GM21367 (cell line): ENCODE data around the gene RCAN2.

Source experiments
- ATAC-seq: cut with Tn5 transposase; IDR thresholded peaks from one replicate; pipeline ENCODE4 v1.9.1; 2021; ENCODE audit not compliant: unreplicated experiment

The RCAN2 gene

DNA sequence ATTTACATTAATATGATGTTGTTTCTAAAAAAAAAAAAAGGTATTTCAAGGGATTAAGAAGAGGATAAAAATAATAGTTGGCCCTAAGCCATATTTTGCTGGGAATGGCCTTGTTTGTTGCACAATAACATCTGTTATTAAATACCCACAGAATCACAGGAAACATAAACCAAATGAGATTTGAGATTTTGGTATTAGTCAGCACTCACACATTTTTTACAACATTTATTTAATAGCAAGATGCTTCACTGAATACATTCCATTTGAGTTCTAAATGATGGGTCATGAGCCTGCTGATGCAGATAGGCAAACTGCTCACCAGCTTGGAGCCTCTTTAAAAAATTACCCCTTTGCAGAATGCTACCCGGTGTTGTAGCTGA, 227.6 kb downstream of the RCAN2 start:
- ATAC-seq: no peak

DNA sequence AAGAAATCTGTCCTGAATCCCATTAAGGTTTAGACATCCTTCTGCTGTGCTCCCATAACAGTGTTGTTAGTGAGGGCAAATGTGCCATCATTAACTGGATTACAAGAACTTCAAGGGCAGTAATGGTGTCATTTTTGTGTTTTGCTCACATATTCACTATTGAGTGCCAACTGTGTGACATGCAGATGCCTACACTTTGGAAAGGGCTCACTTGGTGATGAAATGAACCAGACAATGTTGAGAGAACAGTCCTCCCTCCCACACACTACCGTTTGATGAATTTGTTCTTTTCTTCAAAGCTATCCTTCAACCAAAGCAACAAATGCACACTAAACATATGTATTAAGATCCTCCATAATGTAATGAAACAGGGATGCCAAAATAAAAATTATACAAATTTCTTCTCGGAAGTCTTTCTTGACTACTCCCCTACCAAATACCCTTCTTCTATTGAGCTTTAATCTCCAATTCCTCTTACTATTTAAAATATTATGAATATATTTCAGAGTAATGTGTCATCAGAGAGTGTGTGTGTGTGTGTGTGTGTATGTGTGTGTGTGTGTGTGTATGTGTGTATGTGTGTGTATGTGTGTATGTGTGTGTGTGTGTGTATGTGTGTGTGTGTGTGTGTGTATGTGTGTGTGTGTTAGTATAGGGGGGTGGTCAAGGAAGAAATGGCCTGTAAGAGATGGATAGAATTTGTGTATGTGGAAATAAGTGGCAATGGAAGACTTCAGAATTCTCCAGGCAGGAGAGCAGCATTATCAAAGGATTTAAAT, 228.1 kb downstream of the RCAN2 start:
- ATAC-seq: no peak

DNA sequence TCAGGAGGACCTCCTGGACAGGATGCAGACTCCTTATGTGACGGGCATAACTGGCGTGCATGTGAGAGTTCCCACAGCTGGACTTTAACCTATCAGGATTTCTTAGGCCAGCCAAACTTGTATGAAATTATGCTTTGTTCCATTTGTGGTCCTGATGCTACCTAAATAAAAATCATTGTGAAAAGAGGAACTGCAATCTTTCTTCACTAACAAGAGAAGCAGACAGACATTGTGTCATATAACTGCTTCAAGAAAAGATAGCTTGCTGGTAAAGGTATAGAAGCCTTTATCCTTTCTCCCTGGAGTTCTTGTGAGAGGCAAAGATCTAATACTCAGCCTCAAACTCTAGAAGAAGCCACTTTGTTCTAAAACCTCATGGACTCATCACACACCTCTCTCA, 233.0 kb downstream of the RCAN2 start:
- no peak for ATAC-seq

DNA sequence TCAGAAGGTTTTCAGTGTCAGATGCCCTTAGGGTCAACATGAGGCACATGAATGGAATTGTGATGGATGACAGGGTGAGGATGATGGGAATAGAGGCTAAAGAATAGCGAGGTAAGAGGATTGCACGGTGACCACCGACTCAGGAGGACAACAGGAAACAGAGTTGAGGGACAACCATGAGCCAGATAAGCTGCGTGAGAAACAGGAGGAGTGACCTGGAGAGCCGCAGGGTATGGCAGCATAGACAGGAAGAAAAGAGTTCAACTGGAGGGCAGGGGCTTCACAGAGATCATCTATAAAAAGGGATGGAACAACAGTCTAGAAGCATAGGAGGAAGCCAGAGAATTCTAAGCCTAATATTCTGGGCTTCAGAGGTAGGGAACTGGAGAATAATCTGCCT, 235.7 kb downstream of the RCAN2 start:
- ATAC-seq: no peak

DNA sequence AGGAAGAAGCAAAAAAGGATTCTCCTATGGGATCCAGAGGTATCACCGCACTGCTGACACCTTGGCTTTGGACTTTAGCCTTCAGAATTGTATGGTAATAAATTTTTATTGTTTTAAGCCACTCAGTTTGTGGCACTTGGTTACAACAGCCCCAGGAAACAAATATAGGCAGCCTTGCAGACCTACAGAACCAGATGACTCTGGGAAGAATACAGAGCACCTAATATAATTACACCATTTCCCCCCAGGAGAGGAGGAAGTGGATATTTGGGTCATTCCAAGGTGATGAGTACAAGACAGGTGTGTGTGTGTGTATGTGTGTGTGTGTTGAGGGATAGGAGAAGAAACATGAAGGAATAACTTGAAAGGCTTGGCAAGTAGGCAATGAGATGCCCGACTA, 236.3 kb downstream of the RCAN2 start:
- ATAC-seq: no peak

DNA sequence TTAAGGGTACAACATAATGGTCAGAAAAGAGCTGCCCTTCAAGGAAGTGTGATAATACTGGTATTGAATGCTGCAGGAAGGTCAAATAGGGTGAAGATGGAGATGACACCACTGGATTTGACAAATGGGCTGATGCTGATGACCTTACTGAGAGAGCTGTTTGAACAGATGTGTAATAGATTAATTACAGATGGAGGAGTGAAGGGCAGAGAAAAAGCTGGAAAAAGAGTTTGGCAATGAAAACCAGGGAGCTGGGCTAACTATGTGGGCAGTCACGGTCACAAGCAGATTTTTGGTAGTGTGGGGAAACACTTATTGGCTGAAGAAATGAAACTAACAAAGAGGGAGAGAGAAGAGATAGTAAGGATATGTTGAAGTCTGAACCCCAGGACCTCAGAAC, 236.9 kb downstream of the RCAN2 start:
- no peak for ATAC-seq

DNA sequence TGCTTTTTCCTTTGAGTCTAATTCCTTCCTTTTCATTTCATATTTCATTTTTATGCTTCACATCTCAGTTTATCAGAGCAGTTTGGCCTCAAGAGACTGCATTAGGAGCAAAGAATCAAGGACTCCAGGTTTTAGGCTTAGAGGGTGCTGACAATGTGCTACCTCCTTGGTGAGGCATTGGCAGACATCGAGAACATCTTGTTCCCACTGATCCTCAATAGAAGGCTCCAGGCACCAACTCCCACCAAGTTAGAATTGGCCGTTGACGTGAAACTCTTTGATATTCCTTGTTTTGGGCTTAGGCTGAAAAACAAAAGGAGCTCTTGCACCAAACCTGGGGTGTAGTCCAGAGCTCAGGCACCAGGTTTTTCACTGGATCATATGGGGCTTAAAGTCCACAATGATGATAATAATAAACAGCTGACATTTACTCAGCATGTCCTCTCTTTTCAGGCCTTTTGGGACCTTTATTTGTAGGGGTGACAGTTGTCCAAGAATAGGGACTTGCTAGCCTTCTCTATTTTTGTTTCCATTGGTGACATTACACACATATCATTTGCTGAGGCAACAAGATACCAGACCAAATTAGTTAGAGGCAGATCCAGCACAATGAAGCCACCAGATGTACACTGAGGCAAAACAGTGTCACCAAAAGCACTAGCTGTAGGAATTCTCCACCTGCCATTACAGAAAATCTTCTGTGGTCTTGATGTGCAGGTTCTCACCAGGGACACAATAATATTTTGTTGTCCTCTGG, 239.5 kb downstream of the RCAN2 start:
- ATAC-seq: no peak

DNA sequence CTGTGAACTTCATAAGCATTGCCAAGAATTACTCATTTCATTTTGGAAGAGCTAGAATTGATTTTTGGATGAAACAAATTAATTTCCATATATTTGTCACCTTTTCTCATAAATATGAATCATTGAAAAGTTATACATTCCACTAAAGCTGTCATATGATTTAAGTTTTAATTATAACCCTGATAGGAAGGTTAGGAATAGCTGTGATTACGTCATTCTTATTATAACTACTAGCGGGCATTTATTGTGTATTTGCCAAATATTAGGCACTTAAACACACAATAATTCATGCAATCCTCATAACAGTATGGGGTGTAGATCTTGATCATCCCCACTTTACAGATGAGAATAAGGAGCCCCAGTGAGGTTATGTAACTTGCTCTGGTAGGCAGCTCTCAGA, 243.1 kb downstream of the RCAN2 start:
- ATAC-seq: no peak

DNA sequence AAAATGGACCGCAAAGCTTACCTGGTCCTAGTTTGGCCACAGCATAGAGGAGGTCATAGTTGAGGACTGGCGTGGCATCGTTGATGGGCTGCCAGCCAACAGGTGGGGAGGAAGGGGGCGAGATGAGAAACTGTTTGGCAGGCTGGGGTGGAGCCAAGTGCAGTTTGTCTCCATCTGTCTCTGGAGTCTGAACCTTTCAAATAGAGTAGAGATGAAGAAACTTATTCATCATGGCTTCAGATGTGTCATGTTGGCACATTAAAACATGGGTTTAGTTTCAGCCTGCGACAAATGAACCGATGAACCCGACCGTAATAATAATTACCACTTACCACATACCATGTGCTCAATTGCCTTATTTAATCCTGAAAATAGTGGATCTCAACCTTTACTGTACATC, 244.5 kb downstream of the RCAN2 start:
- no peak for ATAC-seq

DNA sequence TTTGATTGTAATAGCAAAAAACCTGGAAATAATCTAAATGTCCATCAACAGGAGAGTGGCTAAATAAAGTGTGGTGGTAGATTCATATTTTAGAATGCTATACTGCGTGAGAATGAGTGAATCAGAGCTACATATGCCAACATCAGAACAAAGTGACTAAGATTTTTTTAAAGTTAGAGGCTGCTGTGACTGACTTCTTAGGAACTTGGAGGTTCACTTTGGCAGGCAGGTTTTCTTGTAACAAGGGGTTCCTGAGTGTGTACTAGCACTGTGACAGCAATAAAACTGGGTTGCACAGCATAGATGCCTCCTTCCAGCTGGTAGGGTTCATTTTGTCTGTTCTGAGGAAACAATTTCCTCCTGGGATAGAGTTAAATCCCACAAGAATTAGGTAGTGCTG, 245.2 kb downstream of the RCAN2 start:
- ATAC-seq: no peak

DNA sequence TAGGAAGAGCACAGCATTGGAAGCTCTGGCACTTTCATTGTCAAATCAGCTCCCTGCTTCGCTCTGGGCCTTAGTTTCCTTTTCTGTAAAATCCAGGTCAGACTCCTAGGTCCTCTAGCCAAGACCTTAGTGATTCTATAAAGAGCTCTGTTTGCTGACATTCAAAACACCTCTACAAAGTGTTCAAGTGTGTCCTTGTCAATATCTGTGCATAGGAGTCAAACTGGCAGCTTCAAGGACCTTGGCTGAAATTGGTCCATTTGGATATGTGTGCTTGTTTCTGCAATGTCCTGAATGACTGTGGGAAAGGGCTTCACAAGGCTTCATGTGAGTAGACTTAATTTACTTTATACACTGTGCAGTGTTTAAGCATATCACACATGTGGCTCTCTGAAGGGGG, 246.6 kb downstream of the RCAN2 start:
- ATAC-seq: no peak

DNA sequence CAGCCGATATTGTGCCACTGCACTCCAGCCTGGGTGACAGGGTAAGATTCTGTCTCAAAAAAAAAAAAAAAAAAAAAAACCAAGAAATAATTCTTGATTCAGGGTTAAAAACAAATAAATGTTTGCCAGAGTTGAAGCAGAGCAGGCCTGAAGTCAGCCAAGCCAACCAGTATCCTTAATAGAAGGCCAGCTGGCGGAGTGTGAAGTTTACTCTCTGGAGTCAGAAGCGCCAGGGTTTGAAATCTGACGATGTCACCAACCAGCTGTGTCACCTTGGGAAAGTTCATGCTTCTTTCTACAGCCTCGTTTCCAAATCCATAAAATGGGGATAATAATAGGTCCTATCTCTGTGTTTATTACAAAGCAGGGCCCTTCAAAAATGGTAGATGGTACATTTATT, 247.5 kb downstream of the RCAN2 start:
- no peak for ATAC-seq

DNA sequence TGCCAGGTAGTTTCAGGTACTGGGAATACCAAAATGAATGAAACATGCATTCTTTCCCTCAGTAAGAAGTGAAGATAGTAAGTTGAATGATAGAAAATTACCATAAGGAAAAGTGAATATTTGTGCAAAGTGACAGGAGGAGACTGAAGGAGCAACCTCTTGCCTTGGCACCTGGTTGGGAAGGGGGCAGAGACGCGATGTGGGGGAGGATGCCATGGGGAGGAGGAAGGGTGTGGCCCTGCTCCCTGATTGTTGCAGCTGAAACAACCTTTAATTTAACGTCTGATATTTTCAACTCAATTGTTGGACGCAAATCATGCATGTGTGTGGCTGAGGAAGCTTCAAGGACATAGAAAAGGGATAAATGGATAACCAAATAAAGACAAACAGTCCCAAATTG, 248.3 kb downstream of the RCAN2 start:
- no peak for ATAC-seq

DNA sequence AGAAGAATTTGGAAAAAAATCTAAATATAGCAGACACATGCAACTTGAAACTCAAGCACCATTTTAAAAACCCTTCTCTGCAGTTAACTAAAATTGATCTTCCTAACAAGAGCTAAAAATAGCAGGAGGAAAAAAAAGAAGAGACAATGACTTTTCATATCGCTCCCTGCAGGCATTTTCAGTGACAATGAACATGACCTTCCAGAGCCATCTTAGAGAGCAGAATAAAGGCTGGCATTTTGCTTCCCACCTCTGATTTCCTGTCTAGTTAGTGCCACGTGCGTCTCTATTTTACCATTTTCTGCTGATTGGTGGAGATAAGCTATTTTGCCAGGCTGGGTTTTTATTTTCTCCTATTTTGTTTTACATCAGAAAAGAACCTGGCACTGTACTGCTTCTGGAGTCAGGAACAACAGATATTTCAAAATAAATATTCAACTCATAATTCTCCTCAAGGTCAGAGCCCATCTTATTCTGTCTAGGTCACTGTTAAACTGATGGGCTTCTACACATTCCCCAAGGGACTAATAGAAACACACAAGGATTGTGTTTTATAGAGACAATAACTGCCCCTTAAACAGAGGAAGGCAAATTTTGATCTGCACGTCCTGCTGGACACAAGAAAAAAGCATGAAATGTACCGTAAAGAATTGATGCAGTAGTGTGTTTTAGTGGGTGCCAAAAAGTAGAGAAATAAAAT, 250.2 kb downstream of the RCAN2 start:
- no peak for ATAC-seq

DNA sequence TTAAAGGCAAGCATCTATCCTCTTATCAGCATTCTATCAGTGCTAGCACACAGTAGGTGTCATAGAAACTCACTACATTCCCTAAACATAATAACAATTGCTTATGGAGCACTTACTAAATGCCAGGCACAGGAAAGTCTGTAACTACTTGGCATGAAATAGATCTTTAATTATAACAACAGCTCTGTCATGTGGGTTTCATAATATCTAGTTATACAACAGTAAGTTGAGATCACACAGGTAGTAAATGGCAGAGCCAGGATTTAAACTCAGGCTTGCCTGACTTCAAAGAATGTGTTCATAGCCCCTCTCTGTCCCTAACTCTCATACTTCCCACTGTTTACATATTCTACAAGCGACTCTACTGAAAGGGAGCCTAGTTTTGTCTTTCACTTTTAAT, 254.5 kb downstream of the RCAN2 start:
- ATAC-seq: no peak

DNA sequence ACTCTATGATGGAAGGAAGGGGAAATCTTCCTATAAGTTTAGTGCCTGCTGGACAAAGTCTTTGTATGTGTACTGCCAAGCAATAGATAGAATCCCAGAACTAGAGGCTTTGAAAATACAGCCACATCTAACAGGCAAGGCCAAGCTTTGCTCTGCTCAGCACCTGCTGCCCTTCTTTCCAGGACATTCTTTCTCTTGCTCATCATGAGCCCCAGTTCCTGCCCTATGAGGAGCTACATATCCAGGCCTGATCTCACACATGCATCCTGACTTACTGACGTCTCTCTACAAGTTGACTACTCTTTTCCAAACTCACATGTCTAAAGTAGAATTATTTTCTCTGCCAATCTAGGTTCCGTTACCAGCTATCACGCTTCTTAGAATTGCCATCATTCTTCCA, 256.0 kb downstream of the RCAN2 start:
- ATAC-seq: no peak

DNA sequence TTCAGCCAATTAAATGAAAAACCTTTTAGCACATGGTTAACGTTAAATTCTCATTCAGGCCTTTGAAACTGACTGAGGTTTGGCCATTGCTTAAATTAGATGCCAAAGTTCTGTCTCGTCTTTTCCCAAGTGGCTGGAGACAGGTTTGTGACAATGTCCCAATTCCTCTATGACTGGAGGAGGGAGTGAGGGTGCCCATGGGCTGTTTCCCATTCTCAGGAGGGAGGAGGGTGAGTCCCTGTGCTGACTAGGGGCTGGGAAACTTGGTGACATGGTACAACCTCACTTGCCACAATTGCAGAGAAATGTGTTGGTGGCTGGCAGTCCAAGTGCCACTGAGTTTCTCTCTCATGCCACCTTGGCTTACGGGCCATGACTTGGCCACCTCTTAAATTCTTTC, 256.5 kb downstream of the RCAN2 start:
- no peak for ATAC-seq

DNA sequence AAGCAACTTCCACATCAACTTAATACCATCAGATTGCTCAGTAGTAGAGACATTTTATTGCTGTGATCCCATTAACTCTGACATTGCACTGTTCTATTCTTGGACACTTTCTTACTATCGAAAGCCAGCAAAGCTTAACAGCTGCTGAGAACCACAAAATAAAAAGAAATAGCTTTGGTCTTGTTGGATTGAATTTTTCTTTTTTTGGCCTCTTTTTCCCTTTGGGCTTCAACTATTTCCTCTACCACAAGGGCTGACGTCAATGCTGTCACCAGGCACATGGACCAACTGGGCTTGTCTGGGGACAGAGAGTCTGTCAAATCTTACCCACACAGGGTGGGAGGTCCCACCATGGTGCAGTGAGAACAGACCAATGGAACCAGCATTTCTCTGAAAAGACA, 257.1 kb downstream of the RCAN2 start:
- no peak for ATAC-seq

DNA sequence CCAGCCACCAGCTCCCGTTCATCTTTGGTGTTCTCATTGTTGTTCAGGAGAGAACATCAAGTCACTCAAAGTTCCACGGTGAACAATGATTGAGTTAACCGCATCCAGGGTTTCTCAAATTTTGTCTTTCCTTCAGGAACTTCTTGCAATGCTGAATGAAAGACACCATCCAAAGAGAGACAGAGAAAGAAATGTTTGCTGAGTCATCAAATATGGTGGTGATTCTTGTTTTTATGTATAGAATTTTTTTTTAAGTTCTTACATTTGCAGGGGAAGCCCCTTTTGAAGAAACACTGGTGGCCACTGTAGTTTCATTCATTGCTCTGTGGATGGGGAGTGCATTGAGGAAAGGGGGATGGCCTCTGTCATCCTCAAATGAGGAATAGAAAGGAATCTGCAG, 258.1 kb downstream of the RCAN2 start:
- no peak for ATAC-seq

DNA sequence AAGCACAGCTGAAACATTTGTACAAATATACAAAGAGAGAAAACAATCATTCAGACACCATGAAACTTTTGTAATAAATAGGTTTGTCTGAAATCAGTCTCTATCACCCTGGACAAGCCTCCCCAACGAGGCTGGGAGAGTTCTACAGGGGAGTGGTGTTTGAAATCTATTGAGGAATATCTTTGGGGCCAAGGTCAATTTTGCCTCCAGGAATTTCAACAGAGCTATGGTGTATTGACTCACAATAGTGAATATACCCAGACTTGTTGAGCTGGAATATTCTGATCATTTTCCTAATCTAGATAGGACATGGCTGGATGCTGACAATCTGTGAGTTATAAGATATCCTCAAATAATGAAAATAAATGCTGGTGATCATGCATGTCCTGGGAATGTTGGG, 269.0 kb downstream of the RCAN2 start:
- ATAC-seq: no peak

DNA sequence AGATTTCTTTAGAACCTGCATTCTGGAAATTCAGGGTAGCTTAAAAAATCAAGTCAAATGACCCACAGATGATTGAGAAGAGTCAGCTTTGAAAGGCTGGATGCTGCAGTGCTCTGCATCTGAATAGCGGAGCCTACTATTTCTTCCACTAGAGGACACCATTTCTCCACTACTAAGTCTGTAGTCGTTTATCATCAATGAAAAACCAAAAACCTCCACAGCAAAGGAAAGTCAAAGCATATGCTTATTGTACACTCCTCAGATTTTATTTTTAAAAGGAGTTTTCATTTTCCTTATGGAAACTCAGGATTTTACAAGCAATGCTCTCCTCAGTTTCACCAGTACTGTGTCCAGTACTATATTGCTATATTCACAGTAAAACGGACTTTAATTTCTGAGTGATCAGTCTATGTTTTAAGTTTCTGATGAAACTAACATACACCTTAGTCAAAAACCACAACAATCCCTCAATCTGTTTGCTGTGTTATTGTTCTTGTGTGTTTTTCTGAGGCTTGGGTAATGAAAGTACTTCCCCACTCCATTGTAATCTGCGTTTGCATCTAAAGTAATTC, 269.9 kb downstream of the RCAN2 start:
- peak; percentile 44 for ATAC-seq
